ENCODE data around the gene HES3.

DNA sequence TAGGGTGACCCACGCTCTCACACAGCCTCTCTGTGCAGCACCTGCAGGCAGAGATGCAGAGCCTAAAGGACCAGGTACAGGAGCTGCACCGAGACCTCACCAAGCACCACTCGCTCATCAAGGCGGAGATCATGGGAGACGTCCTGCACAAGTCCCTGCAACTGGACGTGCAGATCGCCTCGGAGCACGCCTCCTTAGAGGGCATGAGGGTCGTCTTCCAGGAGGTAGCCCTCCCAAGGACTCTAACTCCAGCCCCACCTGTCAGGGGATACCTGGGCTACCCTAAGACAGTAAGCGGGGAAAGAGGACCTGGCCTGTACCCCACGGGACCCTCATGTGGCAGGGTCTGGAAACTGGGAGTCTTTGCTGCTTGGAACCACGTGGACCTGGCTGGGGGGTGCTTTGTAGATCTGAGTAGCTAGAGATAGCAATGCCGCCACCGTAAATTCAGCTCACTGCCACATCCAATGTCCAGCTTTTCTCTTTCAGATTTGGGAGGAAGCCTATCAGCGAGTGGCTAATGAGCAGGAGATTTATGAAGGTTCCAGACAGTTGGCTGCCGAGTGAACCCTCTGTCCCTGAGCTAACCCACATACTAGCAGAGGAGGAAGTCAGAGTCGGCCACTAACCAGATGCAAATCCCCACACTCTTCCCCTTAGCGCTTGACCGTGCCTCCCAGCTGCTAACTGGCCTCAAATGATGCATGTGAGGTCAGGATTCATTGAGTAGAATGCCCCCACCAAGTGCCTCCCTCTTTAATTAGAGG, 31.6 kb upstream of the HES3 start:
- TF ChIP-seq, protein P1, sequence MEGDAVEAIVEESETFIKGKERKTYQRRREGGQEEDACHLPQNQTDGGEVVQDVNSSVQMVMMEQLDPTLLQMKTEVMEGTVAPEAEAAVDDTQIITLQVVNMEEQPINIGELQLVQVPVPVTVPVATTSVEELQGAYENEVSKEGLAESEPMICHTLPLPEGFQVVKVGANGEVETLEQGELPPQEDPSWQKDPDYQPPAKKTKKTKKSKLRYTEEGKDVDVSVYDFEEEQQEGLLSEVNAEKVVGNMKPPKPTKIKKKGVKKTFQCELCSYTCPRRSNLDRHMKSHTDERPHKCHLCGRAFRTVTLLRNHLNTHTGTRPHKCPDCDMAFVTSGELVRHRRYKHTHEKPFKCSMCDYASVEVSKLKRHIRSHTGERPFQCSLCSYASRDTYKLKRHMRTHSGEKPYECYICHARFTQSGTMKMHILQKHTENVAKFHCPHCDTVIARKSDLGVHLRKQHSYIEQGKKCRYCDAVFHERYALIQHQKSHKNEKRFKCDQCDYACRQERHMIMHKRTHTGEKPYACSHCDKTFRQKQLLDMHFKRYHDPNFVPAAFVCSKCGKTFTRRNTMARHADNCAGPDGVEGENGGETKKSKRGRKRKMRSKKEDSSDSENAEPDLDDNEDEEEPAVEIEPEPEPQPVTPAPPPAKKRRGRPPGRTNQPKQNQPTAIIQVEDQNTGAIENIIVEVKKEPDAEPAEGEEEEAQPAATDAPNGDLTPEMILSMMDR (conservative IDR thresholded peaks at IDR 0.05): no peak
- TF ChIP-seq ZFX (IDR thresholded peaks at IDR 0.05): no peak

Data from C4-2B (cell line).